Measurements from ENCODE around the gene DPYD.

DPYD gene

GRCh38 chr1:97886199-97886598 is 34.6 kb downstream of the DPYD start:
- Histone ChIP-seq H3K4me1 (ENCODE audit: low read depth, poor library complexity, severe bottlenecking) (no peaks in the 10 kb centered on the region), H3K4me3 (IDR thresholded peaks at IDR 0.05; ENCODE audit: insufficient read depth, low read depth, low read length) (no peak overlapping the region), H3K27me3 (ENCODE audit: insufficient read depth, low read depth) (no peaks in the 10 kb centered on the region), H4K20me1 (ENCODE audit: insufficient read depth) (no peaks in the 10 kb centered on the region), H3K27ac (no peak overlapping the region), H3K9ac (no peak overlapping the region), H3K79me2 (ENCODE audit: insufficient read depth, low read depth) (peaks cover 21% of the 10 kb centered on the region; the same call in 1 of the 2 replicates), H3K4me2 (no peak overlapping the region), H2AFZ (ENCODE audit: low read depth) (no peak overlapping the region), H3K36me3 (ENCODE audit: insufficient read depth) (no peaks in the 10 kb centered on the region; the same call in 1 of the 2 replicates)
- no peak for TF ChIP-seq CTCF (conservative IDR thresholded peaks at IDR 0.05; ENCODE audit: low read depth, low read length)

- H3K36me3 ChIP-seq (ENCODE audit: insufficient read depth), result no peaks in the 10 kb centered on the region; the same call in 1 of the 2 replicates
- TF ChIP-seq CTCF (conservative IDR thresholded peaks at IDR 0.05; ENCODE audit: low read depth, low read length), result no peak
- peaks cover 21% of the 10 kb centered on the region; the same call in 1 of the 2 replicates for H3K79me2 ChIP-seq (ENCODE audit: insufficient read depth, low read depth)
- H3K9ac ChIP-seq, result no peak overlapping the region
- no peak overlapping the region for H3K4me2 ChIP-seq
- H3K27me3 ChIP-seq (ENCODE audit: insufficient read depth, low read depth), result no peaks in the 10 kb centered on the region
- no peak overlapping the region for H2AFZ ChIP-seq (ENCODE audit: low read depth)
- H3K4me1 ChIP-seq (ENCODE audit: low read depth, poor library complexity, severe bottlenecking), result no peaks in the 10 kb centered on the region
- H4K20me1 ChIP-seq (ENCODE audit: insufficient read depth), result no peaks in the 10 kb centered on the region
- no peak overlapping the region for H3K27ac ChIP-seq
- H3K4me3 ChIP-seq (IDR thresholded peaks at IDR 0.05; ENCODE audit: insufficient read depth, low read depth, low read length), result no peak overlapping the region
Observed at GRCh38 chr1:97883823-97884222, 37.0 kb downstream of the DPYD start.

- H3K79me2 ChIP-seq (ENCODE audit: insufficient read depth, low read depth), result no peaks in the 10 kb centered on the region
Observed at GRCh38 chr1:97877307-97877706, 43.5 kb downstream of the DPYD start.

GRCh38 chr1:97875996-97876395 is 44.8 kb downstream of the DPYD start:
- Histone ChIP-seq H2AFZ (ENCODE audit: low read depth) (no peak overlapping the region), H3K79me2 (ENCODE audit: insufficient read depth, low read depth) (no peaks in the 10 kb centered on the region), H3K4me3 (IDR thresholded peaks at IDR 0.05; ENCODE audit: insufficient read depth, low read depth, low read length) (no peak overlapping the region), H3K27me3 (ENCODE audit: insufficient read depth, low read depth) (no peaks in the 10 kb centered on the region), H3K9ac (no peak overlapping the region), H4K20me1 (ENCODE audit: insufficient read depth) (no peaks in the 10 kb centered on the region), H3K4me1 (ENCODE audit: low read depth, poor library complexity, severe bottlenecking) (no peaks in the 10 kb centered on the region), H3K27ac (no peak overlapping the region), H3K36me3 (ENCODE audit: insufficient read depth) (no peaks in the 10 kb centered on the region), H3K4me2 (no peak overlapping the region)
- TF ChIP-seq CTCF (conservative IDR thresholded peaks at IDR 0.05; ENCODE audit: low read depth, low read length), result no peak

More at GRCh38 chr1:97877307-97877706, 43.5 kb downstream of the DPYD start:
- Histone ChIP-seq H2AFZ (ENCODE audit: low read depth) (no peak overlapping the region), H3K4me3 (IDR thresholded peaks at IDR 0.05; ENCODE audit: insufficient read depth, low read depth, low read length) (no peak overlapping the region), H3K4me1 (ENCODE audit: low read depth, poor library complexity, severe bottlenecking) (no peaks in the 10 kb centered on the region), H3K36me3 (ENCODE audit: insufficient read depth) (no peaks in the 10 kb centered on the region), H3K27ac (no peak overlapping the region), H3K4me2 (no peak overlapping the region), H3K9ac (no peak overlapping the region), H3K27me3 (ENCODE audit: insufficient read depth, low read depth) (no peaks in the 10 kb centered on the region), H4K20me1 (ENCODE audit: insufficient read depth) (no peaks in the 10 kb centered on the region)
- no peak for TF ChIP-seq CTCF (conservative IDR thresholded peaks at IDR 0.05; ENCODE audit: low read depth, low read length)
